HG02884 (cell line): Measurements from ENCODE around the gene ASPHD2.

ENCODE experiments used
- ATAC-seq: cut with Tn5 transposase; IDR thresholded peaks from one replicate; pipeline ENCODE4 v1.9.1; 2021; ENCODE audit warnings: mild to moderate bottlenecking, moderate library complexity; ENCODE audit not compliant: unreplicated experiment

The ASPHD2 gene

DNA sequence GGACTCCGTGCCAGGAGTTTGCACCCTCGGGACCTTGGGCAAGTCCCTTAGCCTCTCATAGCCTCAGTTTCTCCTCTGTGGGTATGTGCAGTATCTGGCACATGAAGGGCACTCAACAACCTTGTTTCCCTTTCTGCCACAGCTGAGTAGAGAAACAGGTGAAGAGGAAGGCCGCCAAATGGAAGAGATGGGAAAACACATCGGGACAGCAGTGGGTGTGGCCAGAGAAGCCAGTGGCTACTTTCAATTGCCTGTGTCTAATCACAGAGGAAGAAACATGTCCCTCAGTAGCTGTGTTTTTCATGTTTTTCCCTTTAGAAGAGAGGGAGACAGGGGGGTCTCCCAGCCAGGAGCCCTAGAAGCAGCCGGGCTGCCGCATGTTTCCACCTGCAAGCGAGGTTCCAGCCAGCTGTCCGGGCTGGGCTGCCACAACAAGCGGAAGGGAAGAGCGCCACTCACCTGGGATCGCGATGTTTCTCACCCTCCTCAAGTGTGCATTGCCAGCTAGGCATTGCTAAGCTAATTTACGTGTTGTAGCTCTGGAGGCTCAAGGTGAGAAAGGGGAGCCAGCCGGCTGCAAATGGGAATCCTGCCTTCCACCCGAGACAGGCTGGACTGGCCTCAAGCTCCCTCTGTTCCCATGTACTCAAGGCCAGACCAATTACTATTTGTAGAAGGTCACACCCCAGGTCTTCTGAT is 16.7 kb downstream of the ASPHD2 start:
- ATAC-seq: no peak

GRCh38 chr22:26446808-26447515 is 17.9 kb downstream of the ASPHD2 start:
- ATAC-seq: no peak

GRCh38 chr22:26447584-26448329 is 18.7 kb downstream of the ASPHD2 start:
- no peak for ATAC-seq

DNA sequence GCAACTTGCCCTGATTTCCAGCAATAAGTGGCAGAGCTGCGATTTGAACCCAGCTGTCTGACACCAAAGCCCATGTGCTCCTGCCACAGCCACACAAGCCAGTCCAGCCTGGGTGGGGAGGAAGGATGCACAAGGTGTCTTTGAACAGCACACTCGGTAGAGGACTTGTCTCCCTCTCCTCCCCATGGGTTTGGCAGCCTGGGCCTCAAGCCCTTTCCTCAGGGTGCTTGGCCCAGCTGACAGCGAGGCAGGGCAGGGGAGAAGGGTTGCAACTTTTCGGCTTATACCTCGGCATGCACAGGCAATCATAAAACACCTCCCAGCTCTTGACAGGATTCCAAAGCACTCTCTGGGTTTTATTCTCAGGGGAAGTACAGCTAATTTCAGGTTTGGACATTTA is 19.3 kb downstream of the ASPHD2 start:
- ATAC-seq: no peak

DNA sequence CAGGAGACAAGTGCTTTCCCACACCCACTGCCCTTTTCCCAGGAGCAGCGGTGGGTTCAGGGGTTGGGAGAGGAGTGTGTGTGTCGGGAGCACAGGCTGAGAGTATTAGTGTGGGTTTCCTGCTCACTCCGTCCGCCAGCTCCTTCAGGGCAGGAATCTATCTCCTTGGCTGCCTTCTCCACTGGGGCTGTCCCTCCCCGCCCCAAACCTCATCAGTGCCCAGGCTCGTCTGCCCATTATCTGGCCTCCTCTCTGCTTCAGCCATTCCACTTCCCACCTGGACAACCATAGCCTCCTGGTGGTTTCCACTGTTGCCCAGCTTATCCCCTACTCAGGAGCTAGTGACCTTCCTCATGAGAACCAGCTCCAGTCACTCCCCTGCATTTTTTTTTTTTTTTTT is 19.9 kb downstream of the ASPHD2 start:
- ATAC-seq: no peak

GRCh38 chr22:26450453-26451185 is 21.6 kb downstream of the ASPHD2 start:
- no peak for ATAC-seq

DNA sequence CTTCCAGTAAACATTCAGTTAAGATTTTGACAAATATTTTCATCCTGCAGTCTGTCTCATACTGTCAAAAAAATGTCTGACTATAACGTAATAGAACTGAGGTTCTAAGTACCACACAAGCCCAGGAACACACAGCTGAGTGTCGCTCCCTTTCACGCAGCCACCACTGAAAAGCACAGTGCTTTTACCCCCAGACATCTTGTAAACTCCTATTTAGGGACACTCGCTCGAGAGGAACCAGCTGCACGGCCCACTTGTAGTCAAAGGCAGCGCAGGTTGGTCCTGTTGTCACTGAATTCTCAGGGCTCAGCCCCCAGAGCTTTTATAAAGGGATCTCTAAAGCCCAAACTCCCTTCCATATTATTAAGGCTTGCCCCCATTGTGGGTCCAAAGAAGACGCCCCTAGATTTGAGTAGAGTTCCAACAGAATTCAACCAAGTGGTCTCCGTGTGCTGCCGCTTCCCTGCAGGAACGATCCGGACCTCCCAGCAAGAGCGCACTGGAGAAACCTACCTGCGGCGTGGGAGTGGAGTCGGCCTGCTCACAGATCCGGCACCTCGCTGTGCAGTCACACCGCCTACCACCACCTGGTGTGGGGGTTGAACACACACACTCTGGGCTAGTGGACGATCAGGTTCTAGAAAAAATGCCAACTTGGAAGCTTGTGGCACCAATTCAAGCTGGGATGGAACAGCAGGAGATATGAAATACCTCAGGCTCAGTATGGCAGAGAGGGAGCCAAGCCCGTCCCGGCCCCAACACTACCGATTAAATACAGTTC is 23.4 kb downstream of the ASPHD2 start:
- no peak for ATAC-seq

DNA sequence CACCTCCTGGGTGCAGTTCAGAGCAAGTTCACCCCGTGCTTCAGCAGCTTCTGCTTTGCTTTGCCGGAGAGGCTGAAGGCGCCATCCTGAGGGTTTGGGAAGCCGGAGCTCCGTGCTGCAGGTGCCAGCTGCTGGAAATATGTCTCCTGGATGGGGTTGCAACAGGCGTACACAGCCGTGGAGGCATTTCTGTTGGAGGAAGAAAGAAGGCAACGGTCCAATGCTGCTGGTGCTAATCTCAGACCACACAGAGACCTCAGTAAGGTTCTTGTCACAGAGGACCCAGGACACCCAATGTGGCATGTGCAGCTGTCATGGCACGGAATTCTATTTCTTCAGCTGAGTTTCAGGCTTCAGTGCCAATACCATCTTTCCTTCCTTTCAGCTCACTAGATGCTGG is 24.2 kb downstream of the ASPHD2 start:
- ATAC-seq: no peak

DNA sequence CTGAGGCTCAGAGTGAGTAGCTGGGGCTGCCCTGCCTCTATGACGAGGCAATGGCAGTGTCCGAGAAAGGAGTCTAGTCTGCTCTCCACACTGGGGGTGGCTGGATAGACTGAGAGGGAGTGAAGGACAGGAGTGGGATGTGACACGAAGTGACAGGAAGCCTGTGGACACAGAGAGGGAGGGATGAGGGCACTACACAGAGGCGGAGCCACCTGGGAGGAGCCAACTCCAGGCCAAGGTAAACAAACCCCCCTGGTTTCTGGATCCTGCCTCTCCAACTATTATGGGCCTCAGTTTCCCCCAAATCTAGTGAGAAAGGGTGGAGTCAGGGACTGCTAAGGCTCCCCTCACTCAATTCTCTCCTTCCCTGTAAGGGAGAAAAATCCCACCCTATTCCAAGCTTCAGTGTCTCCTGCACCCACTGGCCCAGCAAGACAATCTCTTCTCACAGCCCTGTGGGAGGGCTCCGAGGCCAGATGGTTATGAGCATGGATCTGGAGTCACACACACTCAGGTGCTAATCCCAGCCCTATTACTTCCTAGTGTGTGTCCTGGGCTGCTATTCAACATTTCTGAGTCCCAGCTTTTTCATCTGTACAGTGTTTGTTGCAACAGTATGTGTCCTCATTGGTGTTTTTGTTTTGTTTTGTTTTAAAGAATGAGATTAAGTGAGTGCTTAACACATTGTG is 24.9 kb downstream of the ASPHD2 start:
- ATAC-seq: no peak

DNA sequence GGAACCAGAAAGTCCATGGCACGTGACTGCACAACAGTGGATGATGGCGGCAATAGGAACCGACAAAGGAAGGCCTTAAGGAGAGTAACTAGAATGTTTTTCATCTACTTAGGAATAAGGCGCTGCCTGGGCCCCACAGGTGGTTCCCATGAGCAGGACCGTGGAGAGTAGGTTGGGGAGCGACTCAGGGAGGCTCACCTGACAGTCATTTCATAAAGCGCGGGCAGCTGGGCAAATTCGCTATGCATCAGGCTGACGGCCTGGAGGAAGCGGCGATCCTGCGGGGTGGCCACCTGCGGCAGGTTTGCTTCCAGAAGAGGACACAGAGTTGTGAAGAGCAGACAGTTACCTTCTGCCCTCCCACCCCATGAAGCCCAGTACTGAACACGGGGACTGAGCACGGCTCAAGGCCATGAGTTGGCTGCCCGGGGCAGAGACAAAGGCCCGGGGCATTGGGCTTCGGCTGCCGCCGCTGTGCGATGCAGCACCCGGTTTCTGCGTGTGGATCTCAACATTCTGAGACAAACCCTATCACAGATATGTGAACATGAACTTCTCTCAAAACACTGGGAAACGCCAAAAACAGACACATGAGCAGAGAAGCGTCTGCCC is 28.7 kb downstream of the ASPHD2 start:
- no peak for ATAC-seq

GRCh38 chr22:26460202-26460601 is 31.1 kb downstream of the ASPHD2 start:
- ATAC-seq: no peak

DNA sequence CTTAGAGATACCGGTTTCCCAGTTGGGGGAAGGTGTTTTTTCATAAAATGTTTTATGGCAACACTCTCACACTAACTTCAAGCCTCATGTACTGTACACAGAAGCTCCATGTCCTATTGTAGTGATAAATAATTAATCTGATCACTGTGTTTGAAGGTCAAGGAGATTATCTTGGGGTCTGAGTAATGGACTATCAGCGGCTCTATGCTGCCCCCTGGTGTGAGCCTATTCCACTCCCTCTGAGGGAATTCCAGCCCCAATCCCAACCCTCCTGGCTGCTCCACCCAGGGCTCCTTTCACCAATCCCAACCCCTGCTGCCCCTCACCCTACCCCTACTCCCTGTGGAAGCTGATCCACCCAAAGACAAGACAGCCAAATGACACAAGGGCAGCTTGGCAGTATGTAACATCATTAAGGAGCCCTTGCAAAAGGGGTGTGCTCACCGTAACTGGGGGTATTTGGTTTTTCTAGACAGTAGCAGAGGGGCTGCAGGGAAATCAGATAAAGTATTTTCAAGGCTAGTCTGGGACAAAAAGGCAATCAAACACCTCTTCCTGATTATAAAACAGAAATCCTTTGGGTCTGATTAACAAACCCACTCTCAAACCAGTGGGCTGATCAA is 32.2 kb downstream of the ASPHD2 start:
- ATAC-seq: no peak

- ATAC-seq: no peak
Observed at GRCh38 chr22:26462051-26462450, 33.0 kb downstream of the ASPHD2 start.

DNA sequence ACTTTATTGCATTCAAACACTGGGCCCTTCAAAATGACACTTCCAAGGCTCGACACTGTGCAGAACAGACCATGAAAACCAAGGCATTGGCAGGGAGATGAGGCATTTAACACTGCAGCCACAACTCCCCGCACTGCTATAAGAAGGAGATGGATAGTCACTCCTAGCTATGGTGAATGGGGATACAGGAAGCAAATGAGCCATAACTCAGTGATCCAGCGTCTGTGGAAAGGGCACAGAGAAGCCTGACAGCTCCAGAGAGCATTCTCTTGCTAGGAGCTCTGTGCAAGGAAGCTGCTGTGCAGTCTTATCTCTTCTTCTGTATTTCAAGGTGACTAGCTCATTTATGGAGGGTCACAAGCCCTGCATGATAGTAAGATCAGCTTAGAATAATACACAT is 33.6 kb downstream of the ASPHD2 start:
- ATAC-seq: no peak

DNA sequence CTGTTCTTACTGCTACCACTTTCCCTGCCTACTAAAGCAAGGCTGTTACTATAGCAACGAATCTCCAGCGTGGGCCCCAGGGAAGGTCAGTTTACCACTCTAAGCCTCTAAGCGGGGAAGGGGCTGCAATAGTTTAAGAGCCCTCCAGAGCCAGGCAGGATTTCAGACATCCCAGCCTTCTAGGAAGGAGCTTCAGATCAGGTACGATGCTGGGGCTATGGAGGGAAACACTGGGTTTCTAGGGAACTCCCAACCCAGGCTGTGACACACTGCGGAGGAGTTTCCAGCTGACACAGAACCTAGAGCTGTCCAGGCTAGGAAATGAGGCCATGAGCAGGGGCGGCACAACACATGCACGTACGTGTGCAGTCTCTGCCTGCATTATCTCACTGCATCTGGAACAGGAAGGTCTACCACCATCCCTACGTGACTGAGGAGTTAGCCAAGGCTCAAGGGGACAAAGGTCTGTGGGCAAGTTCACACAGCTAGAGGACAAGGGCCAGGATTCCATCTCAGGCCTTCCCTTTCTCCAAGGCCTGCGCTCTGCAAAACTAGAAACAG is 34.1 kb downstream of the ASPHD2 start:
- ATAC-seq: no peak

GRCh38 chr22:26463688-26464087 is 34.6 kb downstream of the ASPHD2 start:
- ATAC-seq: no peak

- no peak for ATAC-seq
Observed at GRCh38 chr22:26464312-26464711, 35.3 kb downstream of the ASPHD2 start.

GRCh38 chr22:26466196-26466595 is 37.1 kb downstream of the ASPHD2 start:
- ATAC-seq: no peak

DNA sequence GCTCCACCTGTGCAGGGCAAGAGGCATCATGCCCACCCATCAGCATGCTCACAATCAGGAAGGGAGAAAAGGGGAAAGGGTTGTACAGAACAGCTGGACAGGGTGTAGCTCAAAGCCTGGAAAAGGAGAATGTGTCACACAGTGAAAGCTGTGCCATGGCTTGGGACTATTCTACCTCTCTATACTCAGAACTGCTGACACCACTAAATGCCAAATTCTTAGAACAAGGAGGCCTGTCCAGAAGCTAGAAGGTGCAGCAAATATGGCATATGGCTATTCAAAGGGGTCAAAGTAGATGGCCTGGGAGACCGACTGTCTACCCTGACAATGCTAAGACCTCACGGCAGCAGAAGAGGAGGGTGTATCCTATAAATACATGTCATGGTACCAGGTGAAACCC is 41.7 kb downstream of the ASPHD2 start:
- no peak for ATAC-seq
